NCI-H187 treated with DMSO at 0.1 percent for 48 hours (cell line): Measurements from ENCODE around the gene PCDH18.
"Not testable (repeated sequence)": the region's sequence is repeated elsewhere in the genome, so short reads cannot be mapped to it uniquely, and the experiment has no call there.

Experiments used
- DNase-seq: peaks from one replicate; lab custom pipeline; 2025; lab: John Stamatoyannopoulos, UW

PCDH18 gene, protein sequence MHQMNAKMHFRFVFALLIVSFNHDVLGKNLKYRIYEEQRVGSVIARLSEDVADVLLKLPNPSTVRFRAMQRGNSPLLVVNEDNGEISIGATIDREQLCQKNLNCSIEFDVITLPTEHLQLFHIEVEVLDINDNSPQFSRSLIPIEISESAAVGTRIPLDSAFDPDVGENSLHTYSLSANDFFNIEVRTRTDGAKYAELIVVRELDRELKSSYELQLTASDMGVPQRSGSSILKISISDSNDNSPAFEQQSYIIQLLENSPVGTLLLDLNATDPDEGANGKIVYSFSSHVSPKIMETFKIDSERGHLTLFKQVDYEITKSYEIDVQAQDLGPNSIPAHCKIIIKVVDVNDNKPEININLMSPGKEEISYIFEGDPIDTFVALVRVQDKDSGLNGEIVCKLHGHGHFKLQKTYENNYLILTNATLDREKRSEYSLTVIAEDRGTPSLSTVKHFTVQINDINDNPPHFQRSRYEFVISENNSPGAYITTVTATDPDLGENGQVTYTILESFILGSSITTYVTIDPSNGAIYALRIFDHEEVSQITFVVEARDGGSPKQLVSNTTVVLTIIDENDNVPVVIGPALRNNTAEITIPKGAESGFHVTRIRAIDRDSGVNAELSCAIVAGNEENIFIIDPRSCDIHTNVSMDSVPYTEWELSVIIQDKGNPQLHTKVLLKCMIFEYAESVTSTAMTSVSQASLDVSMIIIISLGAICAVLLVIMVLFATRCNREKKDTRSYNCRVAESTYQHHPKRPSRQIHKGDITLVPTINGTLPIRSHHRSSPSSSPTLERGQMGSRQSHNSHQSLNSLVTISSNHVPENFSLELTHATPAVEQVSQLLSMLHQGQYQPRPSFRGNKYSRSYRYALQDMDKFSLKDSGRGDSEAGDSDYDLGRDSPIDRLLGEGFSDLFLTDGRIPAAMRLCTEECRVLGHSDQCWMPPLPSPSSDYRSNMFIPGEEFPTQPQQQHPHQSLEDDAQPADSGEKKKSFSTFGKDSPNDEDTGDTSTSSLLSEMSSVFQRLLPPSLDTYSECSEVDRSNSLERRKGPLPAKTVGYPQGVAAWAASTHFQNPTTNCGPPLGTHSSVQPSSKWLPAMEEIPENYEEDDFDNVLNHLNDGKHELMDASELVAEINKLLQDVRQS

DNA sequence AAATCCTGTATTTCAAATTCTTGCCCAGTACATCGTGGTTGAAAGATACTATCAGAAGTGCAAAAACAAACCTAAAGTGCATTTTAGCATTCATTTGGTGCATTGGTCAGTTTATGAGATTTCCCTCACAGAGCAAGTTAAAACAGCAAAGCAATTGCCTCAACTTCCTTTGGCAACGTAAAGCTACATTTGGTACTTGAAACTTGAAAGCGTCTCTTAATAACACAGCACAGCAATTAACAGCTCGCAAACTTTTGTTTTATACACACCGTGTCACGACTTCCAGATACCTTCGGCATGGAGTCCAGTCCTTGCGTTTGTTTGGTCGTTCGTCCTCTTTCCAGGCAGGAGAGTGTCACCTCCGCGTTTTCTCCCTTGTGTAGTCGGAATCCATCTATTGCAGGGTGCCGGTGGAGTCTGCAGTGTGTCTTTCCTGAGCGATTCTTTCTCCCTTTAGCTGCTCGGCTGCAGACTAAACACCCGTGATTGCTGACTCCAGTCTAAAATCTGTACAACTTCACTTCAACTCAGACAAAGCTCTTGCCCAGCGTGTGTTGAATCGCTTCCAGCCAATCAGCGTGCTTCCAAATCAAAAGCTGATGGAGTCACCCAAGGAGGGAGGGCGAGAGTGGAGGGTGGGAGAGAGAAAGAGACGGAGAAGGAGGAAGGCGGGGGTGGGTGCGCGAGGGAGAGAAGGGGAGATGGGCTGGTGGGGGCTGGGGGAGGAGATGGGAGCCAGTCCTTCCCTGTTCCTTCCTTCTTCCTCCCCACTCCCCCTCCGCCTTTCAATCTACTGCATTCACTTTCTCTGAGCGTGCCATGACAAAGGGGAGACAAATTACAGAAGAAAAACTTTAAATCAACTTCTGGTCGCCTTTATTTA is at the start of gene PCDH18:
TSS of gene PCDH18 (minus strand) at position 509 of the 883 bp plus-strand sequence. CDS start at position 103, 406 bp downstream.
- no peak for DNase-seq

DNA sequence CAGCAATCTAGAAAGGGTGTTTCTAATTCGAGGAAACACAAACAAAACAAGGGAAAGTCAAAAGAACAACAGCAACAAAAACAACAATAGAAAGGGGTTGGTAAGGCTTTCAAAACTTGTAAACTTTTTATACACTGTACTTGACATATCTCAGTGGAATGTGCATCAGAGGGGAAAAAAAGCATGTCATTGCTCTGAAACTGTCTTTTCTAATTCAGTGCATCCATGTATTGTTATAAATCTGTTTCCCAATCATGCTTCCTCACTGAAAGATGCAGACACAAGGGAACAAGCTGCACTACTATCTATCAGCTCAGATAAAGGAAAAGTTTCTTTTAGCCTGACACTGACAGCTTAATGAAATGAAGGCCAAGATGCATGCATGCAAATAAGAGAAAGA is 44.2 kb upstream of the PCDH18 start:
- DNase-seq, result no peak

- no peak for DNase-seq
Measured at GRCh38 chr4:137572647-137573046, 40.4 kb upstream of the PCDH18 start.

DNA sequence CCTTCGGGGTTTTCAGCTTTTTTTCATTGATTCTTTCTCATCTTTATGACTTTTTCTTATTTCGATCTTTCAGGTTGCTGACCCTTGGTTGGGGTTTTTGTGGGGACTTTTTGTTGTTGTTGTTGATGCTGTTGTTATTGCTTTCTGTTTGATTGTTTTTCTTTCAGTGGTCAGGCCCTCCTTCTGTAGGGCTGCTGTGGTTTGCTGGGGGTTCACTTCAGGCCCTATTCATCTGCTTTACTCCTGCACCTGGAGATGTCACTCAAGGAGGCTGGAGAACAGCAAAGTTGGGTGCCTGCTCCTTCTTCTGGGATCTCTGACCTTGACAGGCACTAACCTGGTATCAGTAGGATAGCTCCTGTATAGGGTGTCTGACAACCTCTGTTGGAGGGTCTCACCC is 39.9 kb upstream of the PCDH18 start:
- no peak for DNase-seq

DNA sequence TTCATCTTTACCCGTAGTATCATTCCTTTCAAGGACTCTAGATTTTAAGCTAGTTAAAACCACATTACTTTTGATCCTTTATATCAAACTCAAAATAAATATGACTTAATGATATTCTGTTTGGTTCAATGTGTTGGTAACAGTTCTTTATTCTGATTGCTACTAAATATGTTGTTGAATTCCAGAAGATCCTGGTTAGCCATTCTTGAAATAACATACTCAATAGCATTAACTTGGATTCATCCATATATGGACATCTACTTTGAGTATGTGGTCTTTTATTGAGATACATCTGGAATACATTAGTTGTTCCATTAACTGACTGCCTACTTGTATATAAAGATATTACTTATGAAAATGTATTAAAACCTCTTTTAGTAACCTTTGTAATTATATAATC is 27.5 kb upstream of the PCDH18 start:
- DNase-seq, result no peak

DNA sequence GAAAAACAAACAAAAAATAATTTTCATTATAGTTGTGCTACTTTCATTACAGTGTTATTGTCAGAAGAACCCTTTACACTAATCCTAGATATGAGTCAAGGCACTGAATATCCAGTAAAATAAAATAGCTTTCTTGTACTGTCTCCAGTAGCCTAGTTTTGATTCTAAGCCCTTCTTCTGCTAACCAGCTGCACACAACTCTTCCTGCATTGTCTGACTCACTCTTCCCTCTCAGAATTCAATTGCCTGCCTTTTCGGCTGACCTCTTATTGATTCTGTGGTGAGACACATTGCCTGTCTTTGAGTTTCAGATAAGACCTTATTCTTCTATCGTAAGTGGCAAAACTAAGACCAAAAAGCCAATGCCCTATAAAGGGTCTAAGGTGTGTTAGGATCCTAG is 26.7 kb upstream of the PCDH18 start:
- DNase-seq, result no peak

DNA sequence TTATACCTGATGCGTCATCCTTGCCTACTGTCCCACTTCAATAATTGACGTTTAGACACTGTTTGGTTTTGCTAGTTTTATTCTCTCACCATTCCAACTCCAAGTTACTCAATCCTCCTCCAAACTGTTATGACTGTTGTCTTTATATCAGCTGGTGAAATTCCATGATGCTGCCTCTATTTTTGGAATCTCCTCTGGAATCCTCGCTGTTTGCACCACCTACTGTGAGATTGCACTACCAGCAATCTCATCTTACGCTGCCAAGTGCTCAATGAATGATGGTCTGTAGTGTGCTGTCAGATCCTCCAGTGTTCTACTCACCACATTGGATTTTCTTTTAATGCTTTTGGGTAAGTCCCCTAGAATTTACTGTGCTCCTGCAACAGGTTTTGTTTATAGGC is 13.2 kb upstream of the PCDH18 start:
- no peak for DNase-seq

GRCh38 chr4:137543648-137544047 is 11.4 kb upstream of the PCDH18 start:
- no peak for DNase-seq

DNA sequence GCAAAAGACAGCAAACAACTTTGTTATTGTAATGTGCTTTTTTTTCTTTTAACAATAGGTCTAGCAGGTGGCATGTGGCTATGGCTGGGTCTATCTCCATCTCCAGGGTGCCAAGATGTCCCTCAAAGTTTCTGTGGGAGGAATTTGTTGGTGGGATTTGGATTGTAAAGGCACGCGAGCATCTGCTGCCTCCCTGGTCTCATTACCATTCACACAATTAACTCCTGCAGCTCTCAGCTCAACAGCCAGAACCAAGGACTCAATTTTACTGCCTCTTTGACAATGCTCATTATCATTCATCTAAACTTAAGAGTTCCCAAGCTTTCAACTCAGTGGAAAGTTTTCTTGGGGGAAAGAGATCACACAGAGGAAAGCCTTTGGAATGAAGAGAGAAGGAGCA is 10.9 kb upstream of the PCDH18 start:
- no peak for DNase-seq

DNA sequence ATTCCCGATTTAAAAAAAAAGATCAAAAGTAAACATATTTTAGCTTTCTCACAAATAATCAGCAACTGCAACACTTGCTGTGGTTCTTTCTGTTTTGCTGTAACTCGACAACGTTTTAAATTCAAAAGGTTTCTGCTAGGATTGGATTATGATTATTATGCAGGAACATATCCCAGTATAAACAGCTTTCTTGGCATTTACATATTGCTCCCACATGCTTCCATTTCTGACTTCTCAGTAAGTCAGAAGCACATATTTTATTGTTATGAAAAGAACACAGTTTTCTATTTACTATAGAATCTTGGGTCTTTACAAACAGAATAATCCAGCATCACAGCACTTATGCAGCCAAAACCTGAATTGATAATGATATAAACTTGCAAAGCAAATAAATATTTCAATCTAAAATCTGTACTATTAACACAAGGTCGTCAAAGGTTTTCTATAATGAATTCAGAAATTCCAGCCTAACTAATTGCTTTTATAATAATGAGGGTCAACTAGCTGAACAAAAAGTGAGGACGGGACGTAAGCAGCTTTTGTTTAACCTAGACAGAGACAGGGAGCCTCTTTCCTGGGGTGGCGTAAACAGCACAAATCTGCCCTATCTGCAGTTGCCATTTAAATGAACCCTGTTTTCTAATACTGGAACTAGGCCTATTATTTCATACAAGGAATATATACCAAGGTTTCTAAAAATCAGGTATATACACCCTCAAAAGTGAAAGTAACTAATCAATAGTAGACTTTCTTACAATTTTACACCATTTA is 9.8 kb upstream of the PCDH18 start:
- DNase-seq, result no peak

- no peak for DNase-seq
Measured at GRCh38 chr4:137541181-137541580, 8.9 kb upstream of the PCDH18 start.

DNA sequence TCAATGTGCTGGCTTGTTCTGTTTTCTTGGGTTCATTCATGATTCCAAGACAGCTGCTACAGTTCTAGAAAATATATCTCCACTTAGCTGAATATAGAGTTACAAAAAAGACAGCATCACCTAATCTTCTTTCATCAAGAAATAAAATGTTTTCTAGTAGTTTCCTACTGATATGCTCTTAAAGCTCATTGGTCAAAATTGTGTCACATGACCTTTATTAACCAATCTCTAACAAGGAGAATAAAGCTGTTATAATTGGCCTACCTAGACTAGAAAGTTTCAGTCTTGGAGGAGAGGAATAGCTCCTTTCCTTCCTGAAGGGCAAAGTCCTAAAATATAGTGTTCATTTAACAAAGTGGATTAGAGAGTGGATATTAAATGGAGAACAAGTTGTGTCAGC is 8.1 kb upstream of the PCDH18 start:
- DNase-seq, result no peak

DNA sequence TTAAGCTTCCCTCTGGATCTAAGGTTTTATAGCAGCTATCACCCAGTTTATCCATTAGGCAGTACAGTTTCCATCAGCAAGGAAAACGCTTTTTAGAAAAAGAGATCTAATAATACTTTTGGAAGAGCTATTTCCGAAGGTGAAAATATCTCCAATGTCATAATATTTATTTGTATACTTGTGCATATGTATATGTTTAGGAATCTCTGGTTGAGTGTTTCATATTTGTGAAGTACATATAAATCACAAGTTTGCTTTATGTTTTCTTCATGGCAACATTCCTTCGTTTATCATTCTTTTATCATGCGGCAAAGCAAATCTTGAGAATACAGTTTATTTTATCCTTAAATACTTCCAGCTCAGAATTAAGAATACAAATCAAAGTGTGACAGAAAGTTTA is 6.2 kb upstream of the PCDH18 start:
- DNase-seq, result no peak

DNA sequence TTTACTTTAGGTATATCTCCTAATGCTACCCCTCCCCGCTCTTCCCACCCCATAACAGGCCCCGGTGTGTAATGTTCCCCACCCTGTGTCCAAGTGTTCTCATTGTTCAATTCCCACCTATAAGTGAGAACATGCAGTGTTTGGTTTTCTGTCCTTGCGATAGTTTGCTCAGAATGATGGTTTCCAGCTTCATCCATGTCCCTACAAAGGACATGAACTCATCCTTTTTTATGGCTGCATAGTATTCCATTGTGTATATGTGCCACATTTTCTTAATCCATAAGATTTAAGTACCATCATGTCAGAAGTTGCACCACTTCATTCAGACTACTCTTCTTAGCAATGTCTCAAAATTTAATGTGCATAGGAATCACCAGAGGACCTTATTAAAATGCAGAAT is 5.5 kb upstream of the PCDH18 start:
- DNase-seq, result not testable (repeated sequence)

- no peak for DNase-seq
Measured at GRCh38 chr4:137536789-137537561, 4.7 kb upstream of the PCDH18 start.

GRCh38 chr4:137535718-137536117 is 3.4 kb upstream of the PCDH18 start:
- no peak for DNase-seq

DNA sequence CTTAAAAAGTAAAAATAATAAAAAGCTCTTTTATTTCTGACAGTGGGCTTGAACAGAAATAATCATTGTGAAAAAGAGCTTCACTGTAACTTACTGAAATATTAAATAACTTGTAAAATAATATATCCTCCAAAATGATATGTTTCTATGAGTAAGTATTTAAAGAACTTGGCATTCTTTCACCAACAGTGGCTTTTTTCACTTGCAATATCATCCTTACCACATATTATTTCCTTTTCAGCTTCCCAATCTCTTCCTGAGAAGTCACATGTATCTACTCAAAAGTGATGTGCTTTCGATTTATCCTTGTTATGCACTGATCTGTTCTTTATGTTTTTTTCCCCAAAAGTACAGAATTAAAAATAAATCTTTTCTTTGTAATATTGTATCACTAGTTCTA is 2.2 kb upstream of the PCDH18 start:
- DNase-seq, result no peak

DNA sequence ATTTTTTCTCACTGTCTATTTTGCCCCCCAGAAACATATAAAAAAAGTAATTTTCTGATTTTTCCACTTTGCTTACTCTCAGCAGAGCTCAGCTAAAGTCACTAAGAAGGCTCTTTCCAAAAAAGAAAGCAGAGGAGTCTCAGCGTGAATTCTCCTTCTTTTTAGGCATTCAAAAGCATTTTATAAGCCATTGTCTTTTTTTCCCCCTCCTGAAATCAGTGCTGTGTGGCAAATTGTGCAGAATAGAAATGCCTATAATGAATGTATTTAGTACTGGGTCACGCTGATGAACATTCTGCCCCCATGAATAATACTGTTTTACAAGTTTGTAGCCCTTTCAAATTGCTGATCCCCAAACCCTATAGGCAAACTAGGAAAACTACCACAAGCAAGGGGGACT is 1.6 kb upstream of the PCDH18 start:
- DNase-seq, result no peak

DNA sequence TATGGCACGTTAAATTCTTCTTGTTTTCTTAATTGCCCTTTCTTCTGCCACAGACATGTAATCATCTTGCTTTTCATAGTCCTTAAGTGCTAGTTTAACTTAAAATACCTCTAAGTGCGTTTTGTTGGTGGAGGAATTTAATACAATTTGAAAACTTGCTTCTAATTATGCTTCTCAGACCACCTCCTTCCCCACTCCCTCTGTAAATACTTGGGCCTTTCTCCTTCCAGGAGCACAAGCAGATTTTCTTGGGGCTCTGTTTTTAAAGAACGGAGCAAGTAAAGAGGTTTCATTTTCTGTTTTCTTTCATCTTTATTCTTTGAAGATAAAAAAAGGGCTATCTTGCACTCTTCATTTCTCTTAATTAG is 559 bp upstream of the PCDH18 start:
- DNase-seq, result no peak
